GM12878 (cell line): Measurements from ENCODE around the gene CACFD1. TPM values are rescaled to one million over a fixed set of nuclear protein-coding genes. Genes with fewer than 3 reads are reported as not detected.

Source experiments
- ATAC-seq: fragments of 200-7000 bp; cut with Tn5 transposase; 3 replicates; pipeline ENCODE4 v1.9.1; 2020; ENCODE audit warnings: mild to moderate bottlenecking, moderate library complexity
- BruUV-seq: library from RNA; stranded (reverse); fragments of 400-500 nt; replicated peaks from 2 replicates; lab custom pipeline; 2021; lab: Mats Ljungman, UMichigan
- CTCF ChIA-PET: fragments of 300-600 bp; sonication (Branson Sonifier 250); formaldehyde crosslinking; extraction: SDS; loops from one replicate; lab custom pipeline; 2021; ENCODE audit warnings: inconsistent platforms; lab: Yijun Ruan, JAX
- POLR2A ChIA-PET: fragments of 350-600 bp; formaldehyde crosslinking; extraction: SDS; loops from one replicate; lab custom pipeline; 2021; ENCODE audit warnings: inconsistent platforms; lab: Charles Lee
- RAD21 ChIA-PET: fragments of 300-600 bp; sonication (Branson Sonifier 250); formaldehyde crosslinking; loops from one replicate; lab custom pipeline; 2023; ENCODE audit warnings: antibody characterized with exemption; ENCODE audit not compliant: unreplicated experiment; lab: Charles Lee
- SMC1A ChIA-PET: fragments of 300-600 bp; sonication (Branson Sonifier 250); formaldehyde crosslinking; loops from one replicate; lab custom pipeline; 2023; ENCODE audit not compliant: unreplicated experiment, uncharacterized antibody; lab: Charles Lee
- DNase-seq: peaks from one replicate; pipeline ENCODE4 v3.0.0-alpha.2; 2011; ENCODE audit warnings: low read depth, low spot score
- FAIRE-seq: peaks from 3 replicates; lab custom pipeline; 2011; peaks lifted over from hg19 to GRCh38; lab: Jason Lieb, UNC
- H2AFZ ChIP-seq: 2 replicates; pipeline ENCODE4 v1.6.0; 2011; ENCODE audit warnings: low read depth, low read length, control low read depth; ENCODE audit not compliant: control insufficient read depth
- H3K27ac ChIP-seq: 2 replicates; pipeline ENCODE4 v1.5.1; 2011; ENCODE audit warnings: control low read depth; ENCODE audit not compliant: control insufficient read depth, insufficient read depth
- H3K27me3 ChIP-seq, 2 experiments: replicated peaks in 1 of 2; 2 replicates each; pipeline versions ENCODE4 v1.6.0 to v1.6.1; 2011; ENCODE audit warnings: low read length in 1 of 2; ENCODE audit not compliant: control insufficient read depth in 2 of 2, insufficient read depth in 2 of 2
- H3K36me3 ChIP-seq, 2 experiments: 2 replicates each; pipeline ENCODE4 v1.5.1; 2011; ENCODE audit warnings: low read length in 1 of 2; ENCODE audit not compliant: control insufficient read depth in 2 of 2, insufficient read depth in 2 of 2
- H3K4me1 ChIP-seq: 2 replicates; pipeline ENCODE4 v1.6.1; 2011; ENCODE audit warnings: mild to moderate bottlenecking, low read length, moderate library complexity, mixed read lengths; ENCODE audit not compliant: control insufficient read depth, insufficient read depth
- H3K4me2 ChIP-seq: 2 replicates; pipeline ENCODE4 v1.6.0; 2011; ENCODE audit warnings: control low read depth; ENCODE audit not compliant: control insufficient read depth, insufficient read depth
- H3K4me3 ChIP-seq: fragments of 200-600 bp; sonication (generic); 2 replicates; pipeline ENCODE4 v1.5.1; 2016
- H3K79me2 ChIP-seq: 2 replicates; pipeline ENCODE4 v1.6.0; 2011; ENCODE audit warnings: low read length; ENCODE audit not compliant: control insufficient read depth, insufficient read depth
- H3K9ac ChIP-seq: 2 replicates; pipeline ENCODE4 v1.8.0; 2011; ENCODE audit warnings: low read length, control low read depth, mixed read lengths; ENCODE audit not compliant: control insufficient read depth, insufficient read depth
- H3K9me3 ChIP-seq: replicated peaks from 3 replicates; pipeline ENCODE4 v1.5.1; 2011; ENCODE audit warnings: mild to moderate bottlenecking, low read length; ENCODE audit not compliant: control insufficient read depth, insufficient read depth
- H4K20me1 ChIP-seq: 2 replicates; pipeline ENCODE4 v1.6.0; 2011; ENCODE audit not compliant: control insufficient read depth, insufficient read depth
- ASH2L ChIP-seq: fragments of 300-600, 200-600 bp; sonication (generic); IDR thresholded peaks from 2 replicates; pipeline ENCODE4 v1.6.1; 2017; ENCODE audit warnings: low read depth, mild to moderate bottlenecking, borderline replicate concordance
- CBFB ChIP-seq: IDR thresholded peaks from 2 replicates; pipeline ENCODE4 v1.6.1; 2016; ENCODE audit warnings: antibody characterized with exemption, low read depth
- CHD4 ChIP-seq: fragments of 200-600 bp; sonication (generic); IDR thresholded peaks from 2 replicates; pipeline ENCODE4 v1.6.1; 2016; ENCODE audit warnings: mild to moderate bottlenecking
- CREM ChIP-seq: IDR thresholded peaks from 2 replicates; pipeline ENCODE4 v1.6.1; 2014; ENCODE audit warnings: antibody characterized with exemption, low read depth
- DPF2 ChIP-seq: fragments of 450-650 bp; IDR thresholded peaks from 2 replicates; pipeline ENCODE4 v1.6.1; 2017; ENCODE audit warnings: mild to moderate bottlenecking
- ETV6 ChIP-seq, 2 experiments: fragments of 450-650 bp in 1 of 2; IDR thresholded peaks in 1 of 2; conservative IDR thresholded peaks in 1 of 2; 2 replicates each; pipeline ENCODE4 v1.6.1; 2014; ENCODE audit warnings: antibody characterized with exemption in 1 of 2, borderline replicate concordance in 1 of 2, low read depth in 1 of 2, mild to moderate bottlenecking in 1 of 2, moderate library complexity in 1 of 2
- HDAC6 ChIP-seq: fragments of 200-600 bp; sonication (generic); IDR thresholded peaks from one replicate; pipeline ENCODE4 v1.8.0; 2017; ENCODE audit warnings: antibody characterized with exemption; ENCODE audit not compliant: unreplicated experiment
- JUND ChIP-seq: IDR thresholded peaks from 2 replicates; pipeline ENCODE4 v1.6.1; 2012; ENCODE audit warnings: low read depth, mild to moderate bottlenecking, low read length, improper control_type of control experiment, moderate library complexity
- MYC ChIP-seq: IDR thresholded peaks from 2 replicates; pipeline ENCODE4 v1.6.1; 2011; ENCODE audit warnings: mild to moderate bottlenecking, low read length, moderate library complexity, inconsistent platforms; ENCODE audit not compliant: insufficient read depth, insufficient replicate concordance, insufficient read length, severe bottlenecking
- NFYB ChIP-seq: IDR thresholded peaks from 2 replicates; pipeline ENCODE4 v1.6.1; 2011; ENCODE audit warnings: low read depth, mild to moderate bottlenecking, low read length, improper control_type of control experiment, moderate library complexity; ENCODE audit not compliant: insufficient read depth
- NR2C2 ChIP-seq: IDR thresholded peaks from 2 replicates; pipeline ENCODE4 v1.6.1; 2011; ENCODE audit warnings: borderline replicate concordance, low read depth; ENCODE audit not compliant: control insufficient read depth, insufficient read length
- PML ChIP-seq: IDR thresholded peaks from 2 replicates; pipeline ENCODE4 v1.6.1; 2012; ENCODE audit warnings: low read length, inconsistent platforms
- RCOR1 ChIP-seq: conservative IDR thresholded peaks from 2 replicates; pipeline ENCODE4 v1.6.1; 2012; ENCODE audit warnings: low read depth, low read length, improper control_type of control experiment
- SMARCA5 ChIP-seq: fragments of 450-650 bp; IDR thresholded peaks from 2 replicates; pipeline ENCODE4 v1.6.1; 2017; ENCODE audit warnings: mild to moderate bottlenecking
- WGBS: methylation state at CpG from one replicate; pipeline ENCODE4 v1.1.6; 2016; ENCODE audit warnings: low lambda C conversion rate; ENCODE audit not compliant: insufficient replicate concordance, insufficient coverage; ENCODE audit errors: missing lambda C conversion rate; 5-methylcytosine and 5-hydroxymethylcytosine counted together
- in situ Hi-C: fragments of 300-500 bp; cut with MboI; formaldehyde crosslinking; loops from 9 replicates; pipeline ENCODE4 v1.14.3; 2018; ENCODE audit warnings: mixed read lengths
- intact Hi-C: fragments of 100-400 bp; cut with micrococcal nuclease; formaldehyde crosslinking; loops from one replicate; pipeline ENCODE4 v1.14.2; 2022; ENCODE audit not compliant: unreplicated experiment
- polyA plus RNA-seq, 11 experiments: library from polyadenylated mRNA; depleted of rRNA in 4 of 11; unstranded in 6 of 11; stranded (reverse) in 5 of 11; fragments of >200 nt; fragmentation: Nextera tagmentation in 4 of 11; fragmentation: Illumina TruSeq in 1 of 11; extraction: Ambion mirVana in 4 of 11; extraction: Trizol in 1 of 11; gene quantifications; 1 replicate in 1 of 11; 2 replicates in 10 of 11; pipeline versions ENCODE4 v1.2.1 to v1.2.3, GENCODE V29; 2011 to 2016; ENCODE audit warnings: inconsistent platforms in 2 of 11, missing spikeins in 2 of 11, low read depth in 1 of 11
- total RNA-seq, 4 experiments: library from RNA; depleted of rRNA in 3 of 4; stranded (reverse); fragments of >200 nt in 3 of 4; fragmentation: Illumina TruSeq in 1 of 4; extraction: Trizol in 1 of 4; gene quantifications; 2 replicates each; pipeline versions ENCODE4 v1.2.1 to v1.2.3, GENCODE V29; 2013 to 2021

Gene CACFD1
- total and polyA plus RNA-seq, 10 of the 15 experiments (the other 5 are each of a cell fraction or from before 2014, with no cell fraction given) = 0.09 to 5.8 (median 1.4) TPM; not detected in 1

- Histone ChIP-seq H3K4me2 (peak overlapping the region; percentile 74), H3K4me1 (peaks cover 15% of the 10 kb centered on the region)
- ChIA-PET CTCF (interaction anchor here (1.0 to 3.5 kb wide), 3 partner anchors 14 to 291 kb away, joined by 3 to 17 read pairs (median 5); partner anchors contain the start of gene CACFD1), SMC1A (interaction anchor here (0.7 to 1.1 kb wide), 3 partner anchors 17 to 142 kb away, joined by 3 to 5 read pairs (median 3); partner anchors contain the start of gene CACFD1)
- WGBS = 96% methylated on average over 21 of the region's 21 CpGs
- no peak for ATAC-seq
- DNase-seq = no peak
- in situ Hi-C loops = no loop called here
- TF ChIP-seq NR2C2 (no peak), DPF2 (no peak), CBFB (no peak), PML (no peak), NFYB (no peak)
- TF ChIP-seq, all 136 proteins: peak for 0
- no peaks in the 10 kb centered on the region for H3K27me3 ChIP-seq
- H3K9ac ChIP-seq = peak overlapping the region; percentile 74
- peaks cover 3% of the 10 kb centered on the region; the same call in 1 of the 2 replicates for H4K20me1 ChIP-seq
- intact Hi-C loops = loop anchor here (5.0 kb wide), 2 partner anchors 60 to 130 kb away; partner anchors contain the start of genes MED22, REXO4 and RPL7A
- ChIA-PET RAD21 (interaction anchor here (0.9 to 3.1 kb wide), 2 partner anchors 16 to 54 kb away, joined by 3 to 10 read pairs; partner anchors contain the start of gene ADAMTS13), POLR2A (interaction anchor here (0.6 to 4.0 kb wide), 3 partner anchors 17 to 1857 kb away, joined by 3 to 27 read pairs (median 5); partner anchors contain the start of genes CACFD1 and GTF3C5)
- H3K36me3 ChIP-seq = peaks cover 9 to 22% of the 10 kb centered on the region in 2 experiments; a peak in 3 of 4 replicates
- no TSS peak for BruUV-seq
- no peak for FAIRE-seq
- no peak overlapping the region for H2AFZ ChIP-seq
- no peaks in the 10 kb centered on the region for H3K9me3 ChIP-seq
- peak overlapping the region; percentile 94 for H3K4me3 ChIP-seq
- peaks cover 30% of the 10 kb centered on the region for H3K79me2 ChIP-seq
- H3K27ac ChIP-seq = peak overlapping the region; percentile 83
Measured at GRCh38 chr9:133476941-133477340, 17.2 kb downstream of the CACFD1 start.

DNA sequence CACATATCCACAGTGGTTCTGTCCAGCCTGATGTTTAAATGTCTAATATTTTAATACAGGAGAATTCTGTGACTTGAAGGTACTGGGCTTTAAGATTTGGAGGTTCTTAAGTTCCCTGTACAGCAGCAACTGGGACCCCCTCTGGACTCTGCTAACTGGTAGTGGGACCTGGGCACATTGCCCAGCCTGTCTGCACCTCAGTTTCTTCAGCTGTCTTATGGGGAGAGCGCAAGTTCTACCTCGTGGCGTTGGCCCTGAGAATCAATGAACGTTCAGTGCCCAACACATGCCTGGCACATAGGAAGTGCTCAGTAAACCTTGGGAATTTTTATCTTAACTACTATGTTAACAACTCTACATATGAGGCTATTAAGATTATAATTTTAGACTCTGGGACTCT, 17.7 kb downstream of the CACFD1 start:
- Histone ChIP-seq H4K20me1 (peaks cover 3% of the 10 kb centered on the region; the same call in 1 of the 2 replicates), H2AFZ (no peak overlapping the region), H3K9me3 (no peaks in the 10 kb centered on the region), H3K27ac (peak overlapping the region; percentile 83), H3K36me3 (peaks cover 9 to 21% of the 10 kb centered on the region in 2 experiments; a peak in 3 of 4 replicates), H3K4me2 (peak overlapping the region; percentile 74), H3K4me1 (peaks cover 15% of the 10 kb centered on the region), H3K27me3 (no peaks in the 10 kb centered on the region), H3K9ac (peak overlapping the region; percentile 74), H3K4me3 (peak overlapping the region; percentile 94), H3K79me2 (peaks cover 30% of the 10 kb centered on the region)
- ChIA-PET RAD21 (interaction anchor here (1.1 to 3.1 kb wide), 7 partner anchors 17 to 334 kb away, joined by 3 to 20 read pairs (median 3); partner anchors contain the start of genes ADAMTS13, CACFD1, SURF1 and SURF2), SMC1A (interaction anchor here (0.9 to 1.9 kb wide), 3 partner anchors 18 to 143 kb away, joined by 3 to 9 read pairs (median 3); partner anchors contain the start of gene CACFD1), POLR2A (interaction anchor here (0.5 to 4.0 kb wide), 6 partner anchors 11 to 447 kb away, joined by 3 to 27 read pairs (median 6); partner anchors contain the start of genes ADAMTS13, CACFD1, GTF3C5 and REXO4), CTCF (interaction anchor here (1.0 to 3.5 kb wide), 6 partner anchors 15 to 328 kb away, joined by 3 to 17 read pairs (median 4); partner anchors contain the start of gene CACFD1)
- TF ChIP-seq CREM (no peak), SMARCA5 (no peak), HDAC6 (no peak), CHD4 (no peak), MYC (no peak), ETV6 (conservative IDR thresholded peaks at IDR 0.05 in 1 of 2, IDR thresholded peaks at IDR 0.05 in 1 of 2; ENCODE audit: borderline replicate concordance in 1 of 2, low read depth in 1 of 2) (no peak), RCOR1 (no peak), ASH2L (no peak), JUND (no peak)
- no peak for DNase-seq
- FAIRE-seq = no peak
- in situ Hi-C loops = no loop called here
- ATAC-seq = no peak
- intact Hi-C loops = loop anchor here (5.0 kb wide), 2 partner anchors 60 to 130 kb away; partner anchors contain the start of genes MED22, REXO4 and RPL7A
- WGBS = 48% methylated on average over 4 of the region's 4 CpGs
- BruUV-seq = TSS peak; percentile 73
